Right lobe of liver (tissue), 6 donors: ENCODE results near the gene DLGAP3. TPM values are rescaled to one million over a fixed set of nuclear protein-coding genes. Genes with fewer than 3 reads are reported as not detected.

Experiments used
- ATAC-seq, 4 donors: fragments of 200-7000 bp; cut with Tn5 transposase; one replicate each; pipeline ENCODE4 v1.9.1; 2020; ENCODE audit warnings: mild to moderate bottlenecking in 4 of 4, moderate library complexity in 4 of 4
- DNase-seq, 3 donors: peaks; one replicate each; pipeline ENCODE4 v3.0.0-alpha.2; 2020
- H3K27ac ChIP-seq, 3 donors: fragments of 200-600 bp; one replicate each; pipeline ENCODE4 v1.8.0; 2022
- H3K27me3 ChIP-seq, 2 donors: fragments of 200-600 bp; one replicate each; pipeline ENCODE4 v1.8.0; 2022
- H3K36me3 ChIP-seq, 4 donors: fragments of 200-600 bp; sonication (generic) in 1 of 4; one replicate each; pipeline versions ENCODE4 v1.5.1 to v1.8.0; 2017 to 2022; ENCODE audit warnings: control low read depth in 1 of 4
- H3K4me1 ChIP-seq, 4 donors: fragments of 200-600 bp; sonication (generic) in 1 of 4; one replicate each; pipeline versions ENCODE4 v1.5.1 to v1.8.0; 2017 to 2022; ENCODE audit warnings: control low read depth in 1 of 4
- H3K4me3 ChIP-seq, 3 donors: fragments of 200-600 bp; one replicate each; pipeline ENCODE4 v1.8.0; 2022
- H3K9me3 ChIP-seq, 4 donors: fragments of 200-600 bp; sonication (generic) in 1 of 4; one replicate each; pipeline versions ENCODE4 v1.5.1 to v1.8.0; 2017 to 2022; ENCODE audit warnings: control low read depth in 1 of 4
- CTCF ChIP-seq, 4 donors: fragments of 200-600 bp in 3 of 4; fragments of 450-650 bp in 1 of 4; IDR thresholded peaks; one replicate each; pipeline versions ENCODE4 v1.5.1 to v1.8.0; 2016 to 2022; ENCODE audit warnings: antibody characterized with exemption in 4 of 4, mild to moderate bottlenecking in 2 of 4
- POLR2A ChIP-seq: fragments of 450-650 bp; IDR thresholded peaks from one replicate; pipeline ENCODE4 v1.6.1; 2017; ENCODE audit warnings: antibody characterized with exemption, mild to moderate bottlenecking
- WGBS: methylation state at CpG from one replicate; pipeline ENCODE4 v1.1.6; 2018; ENCODE audit warnings: low coverage, low lambda C conversion rate; ENCODE audit not compliant: insufficient coverage; ENCODE audit errors: missing lambda C conversion rate; 5-methylcytosine and 5-hydroxymethylcytosine counted together
- intact Hi-C, 2 donors: fragments of 100-400 bp; cut with DNase I; formaldehyde crosslinking; loops; one replicate each; pipeline versions ENCODE4 v1.11.2 to v1.14.1; 2022
- total RNA-seq, 6 experiments: library from RNA; depleted of rRNA in 2 of 6; stranded (reverse); fragments of >200 nt in 2 of 6; fragmentation: NEBNext Ultra II Directional in 3 of 6; extraction: Animal tissue kit (Norgen Biotek cat#: 25700) in 3 of 6; gene quantifications; one replicate each; pipeline versions ENCODE4 v1.1.0 to v1.2.4, GENCODE V29; 2016 to 2023
- donor health status: DM: no; HTN: yes; CAD: no.
- donor health status: DM: no; HTN: no; CAD: no.
- donor health status: DM: no; HTN: no; CAD: no.
- donor health status: DM: no; HTN: yes; CAD: no.
- donor health status: DM: no; HTN: yes; CAD: no.

Gene DLGAP3
- total RNA-seq, 6 experiments from 2014 or later: 0.07 to 0.13 TPM; not detected in 4

- Histone ChIP-seq H3K4me1 (peaks cover 0 to 7% (median 0%) of the 10 kb centered on the region in 4 donors), H3K27ac (no peak overlapping the region), H3K4me3 (no peak overlapping the region), H3K27me3 (no peaks in the 10 kb centered on the region), H3K36me3 (no peaks in the 10 kb centered on the region), H3K9me3 (no peaks in the 10 kb centered on the region)
- DNase-seq (no peak), ATAC-seq (no peak)
- WGBS: no CpG with 5 or more reads among the region's 2 CpGs
- intact Hi-C loops: no loop called here
- no peak for TF ChIP-seq POLR2A
- no peak for TF ChIP-seq CTCF (IDR thresholded peaks at IDR 0.05)
Observed at GRCh38 chr1:34870395-34870794, 59.1 kb downstream of the DLGAP3 start.

GRCh38 chr1:34869760-34870159 is 59.7 kb downstream of the DLGAP3 start:
- H3K9me3 ChIP-seq: no peaks in the 10 kb centered on the region
- ATAC-seq: no peak
- TF ChIP-seq CTCF (IDR thresholded peaks at IDR 0.05) (no peak), POLR2A (no peak)
- H3K36me3 ChIP-seq: no peaks in the 10 kb centered on the region
- H3K4me3 ChIP-seq: no peak overlapping the region
- no peak overlapping the region for H3K27ac ChIP-seq
- no peaks in the 10 kb centered on the region for H3K27me3 ChIP-seq
- DNase-seq: no peak
- peaks cover 0 to 7% (median 0%) of the 10 kb centered on the region in 4 donors for H3K4me1 ChIP-seq
- intact Hi-C loops: no loop called here
- WGBS: 100% methylated on average over 1 of the region's 4 CpGs

GRCh38 chr1:34868230-34869049 is 61.0 kb downstream of the DLGAP3 start:
- TF ChIP-seq CTCF (IDR thresholded peaks at IDR 0.05) (no peak), POLR2A (no peak)
- Histone ChIP-seq H3K4me3 (no peak overlapping the region), H3K27me3 (no peaks in the 10 kb centered on the region), H3K9me3 (no peaks in the 10 kb centered on the region), H3K36me3 (no peaks in the 10 kb centered on the region), H3K4me1 (peaks cover 0 to 7% (median 0%) of the 10 kb centered on the region in 4 donors), H3K27ac (no peak overlapping the region)
- intact Hi-C loops: no loop called here
- DNase-seq: no peak
- WGBS: 59% methylated on average over 3 of the region's 44 CpGs
- ATAC-seq: no peak

GRCh38 chr1:34867415-34867814 is 62.0 kb downstream of the DLGAP3 start:
- H3K4me1 ChIP-seq: peaks cover 0 to 7% (median 0%) of the 10 kb centered on the region in 4 donors
- no peaks in the 10 kb centered on the region for H3K9me3 ChIP-seq
- DNase-seq (no peak), ATAC-seq (peak in 1 of 4 donors; percentile 15)
- H3K27me3 ChIP-seq: no peaks in the 10 kb centered on the region
- no peak overlapping the region for H3K4me3 ChIP-seq
- WGBS: no CpG with 5 or more reads among the region's 6 CpGs
- no peaks in the 10 kb centered on the region for H3K36me3 ChIP-seq
- TF ChIP-seq CTCF (IDR thresholded peaks at IDR 0.05): no peak
- no peak for TF ChIP-seq POLR2A
- intact Hi-C loops: no loop called here
- H3K27ac ChIP-seq: no peak overlapping the region
